ENCODE data around the gene NGB. TPM values are rescaled to one million over a fixed set of nuclear protein-coding genes. Genes with fewer than 3 reads are reported as not detected.
A peak's percentile ranks its signal among the peaks of the same experiment; 100 is the strongest.

NGB gene
- total and polyA plus RNA-seq, 2 experiments from 2014 or later = not detected

DNA sequence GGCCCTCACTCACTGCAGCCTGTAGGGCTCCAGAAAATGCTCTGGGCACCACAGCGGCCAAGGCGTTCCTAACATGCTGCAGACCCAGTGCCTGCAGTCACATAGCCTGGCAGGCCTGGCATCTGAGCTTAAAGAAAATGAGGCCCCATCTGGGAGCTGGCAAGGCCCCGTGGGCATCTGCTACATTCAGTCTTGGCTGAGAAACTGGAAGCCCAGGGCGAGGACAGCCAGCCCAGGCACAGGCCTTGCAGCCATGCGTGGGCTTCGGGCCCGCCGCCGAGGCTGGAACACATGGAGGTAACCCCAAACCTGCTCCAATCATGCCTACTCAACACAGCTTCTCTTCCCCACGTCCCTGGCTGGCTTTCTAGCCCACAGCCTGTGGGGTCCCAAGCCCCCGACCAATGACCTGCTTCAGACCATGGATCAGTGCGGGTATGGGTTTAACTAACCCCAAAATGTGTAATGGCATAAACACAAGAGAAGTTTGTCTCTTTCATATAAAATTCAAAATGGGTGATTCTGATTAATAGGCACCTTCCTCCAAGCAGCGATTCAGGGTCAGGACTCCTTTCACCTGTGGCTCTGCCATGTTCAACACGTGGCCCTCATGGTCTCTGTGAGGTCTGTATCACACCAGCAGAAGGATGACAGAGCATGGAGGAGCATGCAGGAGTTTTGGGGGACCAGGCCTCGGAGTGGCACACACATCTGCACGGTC is 6.4 kb downstream of the NGB start:
- DNase-seq (ENCODE audit: low spot score) = no peak
- Histone ChIP-seq H3K79me2 (no peaks in the 10 kb centered on the region), H3K9me3 (ENCODE audit: low read depth) (no peaks in the 10 kb centered on the region), H2AFZ (no peak overlapping the region), H3K36me3 (replicated peaks; ENCODE audit: insufficient read depth, low read depth) (no peaks in the 10 kb centered on the region), H3K27ac (no peak overlapping the region), H3K9me2 (replicated peaks; ENCODE audit: insufficient read depth) (no peaks in the 10 kb centered on the region), H3K4me2 (no peak overlapping the region), H3K4me3 (no peak overlapping the region), H3K27me3 (peaks cover 16% of the 10 kb centered on the region), H4K20me1 (ENCODE audit: insufficient read depth, poor library complexity, severe bottlenecking) (no peaks in the 10 kb centered on the region), H3K4me1 (ENCODE audit: insufficient read depth) (no peaks in the 10 kb centered on the region)
- WGBS (ENCODE audit: low lambda C conversion rate, missing lambda C conversion rate) = 91% methylated on average over 16 of the region's 16 CpGs
- TF ChIP-seq EZH2 (IDR thresholded peaks at IDR 0.05; ENCODE audit: borderline replicate concordance) = no peak
- no peak for TF ChIP-seq EZH2phosphoT487 (IDR thresholded peaks at IDR 0.05; ENCODE audit: low read depth, severe bottlenecking, unreplicated experiment)
- TF ChIP-seq, protein P1, sequence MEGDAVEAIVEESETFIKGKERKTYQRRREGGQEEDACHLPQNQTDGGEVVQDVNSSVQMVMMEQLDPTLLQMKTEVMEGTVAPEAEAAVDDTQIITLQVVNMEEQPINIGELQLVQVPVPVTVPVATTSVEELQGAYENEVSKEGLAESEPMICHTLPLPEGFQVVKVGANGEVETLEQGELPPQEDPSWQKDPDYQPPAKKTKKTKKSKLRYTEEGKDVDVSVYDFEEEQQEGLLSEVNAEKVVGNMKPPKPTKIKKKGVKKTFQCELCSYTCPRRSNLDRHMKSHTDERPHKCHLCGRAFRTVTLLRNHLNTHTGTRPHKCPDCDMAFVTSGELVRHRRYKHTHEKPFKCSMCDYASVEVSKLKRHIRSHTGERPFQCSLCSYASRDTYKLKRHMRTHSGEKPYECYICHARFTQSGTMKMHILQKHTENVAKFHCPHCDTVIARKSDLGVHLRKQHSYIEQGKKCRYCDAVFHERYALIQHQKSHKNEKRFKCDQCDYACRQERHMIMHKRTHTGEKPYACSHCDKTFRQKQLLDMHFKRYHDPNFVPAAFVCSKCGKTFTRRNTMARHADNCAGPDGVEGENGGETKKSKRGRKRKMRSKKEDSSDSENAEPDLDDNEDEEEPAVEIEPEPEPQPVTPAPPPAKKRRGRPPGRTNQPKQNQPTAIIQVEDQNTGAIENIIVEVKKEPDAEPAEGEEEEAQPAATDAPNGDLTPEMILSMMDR (IDR thresholded peaks at IDR 0.05; ENCODE audit: poor library complexity) = no peak

DNA sequence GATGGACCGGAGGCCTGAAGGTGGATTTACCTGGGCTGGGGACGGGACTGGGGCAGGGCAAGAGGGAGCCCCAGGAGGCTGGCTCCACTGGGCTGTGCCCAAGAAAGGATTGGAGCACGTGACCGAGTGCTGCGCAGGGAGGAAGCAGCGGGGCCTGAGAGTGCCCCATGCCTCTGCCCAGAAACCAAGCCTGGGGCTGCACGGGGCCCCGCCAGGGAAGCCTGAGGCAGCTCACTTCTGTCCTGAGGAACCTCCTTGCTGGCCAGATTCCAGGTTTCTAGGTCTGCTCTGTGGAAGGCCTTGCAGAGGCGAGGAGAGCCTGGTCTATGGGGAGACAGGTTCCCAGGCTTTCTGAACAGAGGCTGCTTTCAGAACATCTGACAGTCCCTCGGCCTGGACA is 10.4 kb downstream of the NGB start:
- Histone ChIP-seq H2AFZ (no peak overlapping the region), H3K4me1 (ENCODE audit: insufficient read depth) (no peaks in the 10 kb centered on the region)
- TF ChIP-seq EZH2 (IDR thresholded peaks at IDR 0.05; ENCODE audit: borderline replicate concordance) (no peak), EZH2phosphoT487 (IDR thresholded peaks at IDR 0.05; ENCODE audit: low read depth, severe bottlenecking, unreplicated experiment) (no peak)
- TF ChIP-seq, protein P1 (IDR thresholded peaks at IDR 0.05; ENCODE audit: poor library complexity) = no peak

DNA sequence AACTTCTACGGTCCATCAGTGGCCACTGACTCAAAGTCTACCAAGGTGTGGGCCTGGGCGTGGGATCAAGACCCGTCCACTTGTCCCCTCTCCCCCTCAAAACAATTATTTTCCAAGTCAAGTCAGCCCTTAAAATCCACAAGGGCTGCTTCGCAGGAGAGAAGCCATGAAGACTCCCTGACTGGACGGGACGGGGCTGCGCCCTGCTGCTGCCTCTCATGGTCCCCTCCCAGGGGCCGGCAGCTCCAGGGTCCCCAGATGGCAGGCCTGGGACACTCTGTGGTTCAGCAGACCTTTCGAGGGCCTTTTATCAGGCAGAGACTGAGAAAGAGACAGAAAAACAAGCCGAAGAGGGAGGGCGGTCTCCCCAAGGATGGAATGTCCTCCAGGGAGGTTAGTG is 10.8 kb downstream of the NGB start:
- H3K27ac ChIP-seq = no peak overlapping the region
- H3K4me3 ChIP-seq = no peak overlapping the region
- H4K20me1 ChIP-seq (ENCODE audit: insufficient read depth, poor library complexity, severe bottlenecking) = no peaks in the 10 kb centered on the region
- H3K79me2 ChIP-seq = no peaks in the 10 kb centered on the region
- no peak for TF ChIP-seq EZH2 (IDR thresholded peaks at IDR 0.05; ENCODE audit: borderline replicate concordance)
- TF ChIP-seq, protein P1 (IDR thresholded peaks at IDR 0.05; ENCODE audit: poor library complexity) = no peak
- TF ChIP-seq EZH2phosphoT487 (IDR thresholded peaks at IDR 0.05; ENCODE audit: low read depth, severe bottlenecking, unreplicated experiment) = no peak
- H3K9me2 ChIP-seq (replicated peaks; ENCODE audit: insufficient read depth) = no peaks in the 10 kb centered on the region
- no peak for DNase-seq (ENCODE audit: low spot score)
- no peaks in the 10 kb centered on the region for H3K36me3 ChIP-seq (replicated peaks; ENCODE audit: insufficient read depth, low read depth)
- no peaks in the 10 kb centered on the region for H3K4me1 ChIP-seq (ENCODE audit: insufficient read depth)
- WGBS (ENCODE audit: low lambda C conversion rate, missing lambda C conversion rate) = 88% methylated on average over 11 of the region's 11 CpGs
- no peak overlapping the region for H2AFZ ChIP-seq
- H3K4me2 ChIP-seq = no peak overlapping the region
- H3K27me3 ChIP-seq = no peaks in the 10 kb centered on the region
- no peaks in the 10 kb centered on the region for H3K9me3 ChIP-seq (ENCODE audit: low read depth)

More for the DNA sequence above, 10.4 kb downstream of the NGB start:
- no peaks in the 10 kb centered on the region for H3K36me3 ChIP-seq (replicated peaks; ENCODE audit: insufficient read depth, low read depth)
- 81% methylated on average over 10 of the region's 10 CpGs for WGBS (ENCODE audit: low lambda C conversion rate, missing lambda C conversion rate)
- H3K27me3 ChIP-seq = no peaks in the 10 kb centered on the region
- H3K9me3 ChIP-seq (ENCODE audit: low read depth) = no peaks in the 10 kb centered on the region
- H3K4me3 ChIP-seq = no peak overlapping the region
- no peaks in the 10 kb centered on the region for H3K9me2 ChIP-seq (replicated peaks; ENCODE audit: insufficient read depth)
- H3K79me2 ChIP-seq = no peaks in the 10 kb centered on the region
- no peak overlapping the region for H3K4me2 ChIP-seq
- DNase-seq (ENCODE audit: low spot score) = peak; percentile 42
- H4K20me1 ChIP-seq (ENCODE audit: insufficient read depth, poor library complexity, severe bottlenecking) = no peaks in the 10 kb centered on the region
- no peak overlapping the region for H3K27ac ChIP-seq
